ENCODE data around the gene FMNL2.

GRCh38 chr2:152594022-152594766, 259.2 kb downstream of the FMNL2 start:
- TF ChIP-seq ZNF384 (IDR thresholded peaks at IDR 0.05), result no peak
- no peak for TF ChIP-seq ELF4 (IDR thresholded peaks at IDR 0.05)
- no peak for TF ChIP-seq TARDBP (IDR thresholded peaks at IDR 0.05)
- TF ChIP-seq NFRKB (IDR thresholded peaks at IDR 0.05), result no peak
- TF ChIP-seq ARNT (IDR thresholded peaks at IDR 0.05), result no peak
- no peak for TF ChIP-seq SP1 (IDR thresholded peaks at IDR 0.05)
- no peak for TF ChIP-seq FOXK2 (IDR thresholded peaks at IDR 0.05)
- TF ChIP-seq SUZ12 (IDR thresholded peaks at IDR 0.05), result no peak
- TF ChIP-seq BHLHE40 (IDR thresholded peaks at IDR 0.05; ENCODE audit: borderline replicate concordance), result no peak
- TF ChIP-seq HDGF (IDR thresholded peaks at IDR 0.05; ENCODE audit: borderline replicate concordance), result no peak
- no peak for TF ChIP-seq FOXA1 (IDR thresholded peaks at IDR 0.05)

Measured in HEK293T (cell line).